Thyroid gland (tissue), 4 donors: ENCODE results near the gene CLIP3.

Source experiments
- POLR2A ChIP-seq, 2 donors: fragments of 450-650 bp; IDR thresholded peaks; one replicate each; pipeline ENCODE4 v1.6.1; 2017; ENCODE audit warnings: antibody characterized with exemption in 2 of 2, mild to moderate bottlenecking in 2 of 2, moderate library complexity in 1 of 2
- TF ChIP-seq, protein P1 (sequence below), 6 experiments: fragments of 200-600 bp in 3 of 6; fragments of 450-650 bp in 3 of 6; sonication (generic) in 3 of 6; IDR thresholded peaks; one replicate each; pipeline ENCODE4 v1.5.1; 2016 to 2019; ENCODE audit warnings: antibody characterized with exemption in 6 of 6, mild to moderate bottlenecking in 2 of 6, inconsistent platforms in 1 of 6, moderate library complexity in 1 of 6

- TF ChIP-seq, protein P1, sequence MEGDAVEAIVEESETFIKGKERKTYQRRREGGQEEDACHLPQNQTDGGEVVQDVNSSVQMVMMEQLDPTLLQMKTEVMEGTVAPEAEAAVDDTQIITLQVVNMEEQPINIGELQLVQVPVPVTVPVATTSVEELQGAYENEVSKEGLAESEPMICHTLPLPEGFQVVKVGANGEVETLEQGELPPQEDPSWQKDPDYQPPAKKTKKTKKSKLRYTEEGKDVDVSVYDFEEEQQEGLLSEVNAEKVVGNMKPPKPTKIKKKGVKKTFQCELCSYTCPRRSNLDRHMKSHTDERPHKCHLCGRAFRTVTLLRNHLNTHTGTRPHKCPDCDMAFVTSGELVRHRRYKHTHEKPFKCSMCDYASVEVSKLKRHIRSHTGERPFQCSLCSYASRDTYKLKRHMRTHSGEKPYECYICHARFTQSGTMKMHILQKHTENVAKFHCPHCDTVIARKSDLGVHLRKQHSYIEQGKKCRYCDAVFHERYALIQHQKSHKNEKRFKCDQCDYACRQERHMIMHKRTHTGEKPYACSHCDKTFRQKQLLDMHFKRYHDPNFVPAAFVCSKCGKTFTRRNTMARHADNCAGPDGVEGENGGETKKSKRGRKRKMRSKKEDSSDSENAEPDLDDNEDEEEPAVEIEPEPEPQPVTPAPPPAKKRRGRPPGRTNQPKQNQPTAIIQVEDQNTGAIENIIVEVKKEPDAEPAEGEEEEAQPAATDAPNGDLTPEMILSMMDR (IDR thresholded peaks at IDR 0.05): no peak
- no peak for TF ChIP-seq POLR2A (IDR thresholded peaks at IDR 0.05)
Measured at GRCh38 chr19:36028313-36029041, 4.2 kb downstream of the CLIP3 start.
